Measurements from ENCODE around the gene ZFC3H1. TPM values are rescaled to one million over a fixed set of nuclear protein-coding genes. Genes with fewer than 3 reads are reported as not detected.
A peak's percentile ranks its signal among the peaks of the same experiment; 100 is the strongest.

The ZFC3H1 gene
- total RNA-seq, 2 experiments from 2014 or later = 31.1 to 66.8 TPM

DNA sequence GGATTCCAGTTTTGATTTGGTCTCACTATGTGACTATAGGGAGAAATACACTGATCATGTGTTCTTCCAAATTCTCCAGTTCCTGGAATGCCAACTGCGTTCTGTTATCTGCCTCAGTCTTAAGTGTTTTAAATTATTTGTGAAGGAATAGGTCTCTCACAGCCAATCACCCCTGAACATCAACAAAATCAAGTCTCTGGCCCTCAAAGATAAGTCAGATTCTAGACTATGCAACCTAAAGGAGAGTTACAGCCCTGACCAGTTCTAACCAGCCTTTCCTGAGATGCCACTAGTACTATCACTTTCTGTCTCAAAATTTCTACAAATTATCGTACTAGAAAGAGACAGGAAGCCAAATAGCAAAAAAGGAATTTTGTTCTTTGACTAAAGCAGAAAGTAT, 22.3 kb downstream of the ZFC3H1 start:
- no peaks in the 10 kb centered on the region for H3K4me1 ChIP-seq (ENCODE audit: insufficient read depth, low read length, poor library complexity, severe bottlenecking)
- CTCF ChIA-PET (ENCODE audit: unreplicated experiment) = no interaction called here
- BruUV-seq (replicated peaks) = no TSS peak
- no peak overlapping the region for H3K4me2 ChIP-seq (ENCODE audit: low read length)
- no peaks in the 10 kb centered on the region for H3K9me2 ChIP-seq (ENCODE audit: insufficient read depth, low read length)
- H3K4me3 ChIP-seq (ENCODE audit: low read depth, low read length, poor library complexity, severe bottlenecking) = no peak overlapping the region
- peaks cover 95% of the 10 kb centered on the region for H3K36me3 ChIP-seq (ENCODE audit: insufficient read depth, low read length)
- POLR2A ChIA-PET = no interaction called here
- DNase-seq (ENCODE audit: low spot score) = no peak
- no peak overlapping the region for H2AFZ ChIP-seq (ENCODE audit: low read length)
- H3K9me3 ChIP-seq (ENCODE audit: low read length) = no peaks in the 10 kb centered on the region
- intact Hi-C loops (cut with micrococcal nuclease; ENCODE audit: unreplicated experiment) = no loop called here
- 0 out of 2 replicates have a peak, but pooled peaks cover 6% of the 10 kb centered on the region for H4K20me1 ChIP-seq (ENCODE audit: insufficient read depth, low read length)
- no peak for TF ChIP-seq CTCF (conservative IDR thresholded peaks at IDR 0.05; ENCODE audit: low read length)
- no peak for TF ChIP-seq EZH2phosphoT487 (IDR thresholded peaks at IDR 0.05; ENCODE audit: borderline replicate concordance, low read depth, low read length)
- H3K27ac ChIP-seq (ENCODE audit: low read depth, low read length, poor library complexity, severe bottlenecking) = no peak overlapping the region
- peaks cover 13% of the 10 kb centered on the region; the same call in 1 of the 2 replicates for H3K79me2 ChIP-seq (ENCODE audit: insufficient read depth, low read depth, low read length)

DNA sequence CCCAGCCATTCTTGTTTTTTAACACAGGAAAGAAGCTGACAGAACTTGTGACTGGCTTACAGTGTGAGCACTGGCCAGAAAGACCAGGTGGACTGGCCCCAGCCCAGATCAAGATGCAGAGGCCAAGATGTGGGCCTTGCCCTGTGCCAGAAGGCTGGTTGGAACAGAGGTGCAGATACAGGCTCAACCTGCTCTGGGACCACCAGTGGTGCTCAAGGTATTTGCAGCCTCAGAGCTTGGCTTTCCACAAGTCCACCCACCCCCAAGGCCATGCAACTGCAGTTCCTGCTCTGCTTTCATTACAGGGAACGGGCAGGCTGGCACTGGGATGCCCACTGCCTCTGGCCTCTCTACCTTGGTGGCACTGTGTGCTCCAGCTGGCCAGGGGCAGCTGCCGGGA, 23.3 kb downstream of the ZFC3H1 start:
- ChIA-PET POLR2A (no interaction called here), CTCF (ENCODE audit: unreplicated experiment) (no interaction called here)
- no peak for DNase-seq (ENCODE audit: low spot score)
- peaks cover 11% of the 10 kb centered on the region; the same call in 1 of the 2 replicates for H3K79me2 ChIP-seq (ENCODE audit: insufficient read depth, low read depth, low read length)
- H3K27ac ChIP-seq (ENCODE audit: low read depth, low read length, poor library complexity, severe bottlenecking) = no peak overlapping the region
- 0 out of 2 replicates have a peak, but pooled peaks cover 7% of the 10 kb centered on the region for H4K20me1 ChIP-seq (ENCODE audit: insufficient read depth, low read length)
- no peaks in the 10 kb centered on the region for H3K9me2 ChIP-seq (ENCODE audit: insufficient read depth, low read length)
- H3K4me2 ChIP-seq (ENCODE audit: low read length) = no peak overlapping the region
- no peaks in the 10 kb centered on the region for H3K9me3 ChIP-seq (ENCODE audit: low read length)
- BruUV-seq (replicated peaks) = no TSS peak
- peaks cover 95% of the 10 kb centered on the region for H3K36me3 ChIP-seq (ENCODE audit: insufficient read depth, low read length)
- H3K4me1 ChIP-seq (ENCODE audit: insufficient read depth, low read length, poor library complexity, severe bottlenecking) = no peaks in the 10 kb centered on the region
- TF ChIP-seq CTCF (conservative IDR thresholded peaks at IDR 0.05; ENCODE audit: low read length) = no peak
- TF ChIP-seq EZH2phosphoT487 (IDR thresholded peaks at IDR 0.05; ENCODE audit: borderline replicate concordance, low read depth, low read length) = no peak
- H3K4me3 ChIP-seq (ENCODE audit: low read depth, low read length, poor library complexity, severe bottlenecking) = no peak overlapping the region
- intact Hi-C loops (cut with micrococcal nuclease; ENCODE audit: unreplicated experiment) = no loop called here
- no peak overlapping the region for H2AFZ ChIP-seq (ENCODE audit: low read length)

DNA sequence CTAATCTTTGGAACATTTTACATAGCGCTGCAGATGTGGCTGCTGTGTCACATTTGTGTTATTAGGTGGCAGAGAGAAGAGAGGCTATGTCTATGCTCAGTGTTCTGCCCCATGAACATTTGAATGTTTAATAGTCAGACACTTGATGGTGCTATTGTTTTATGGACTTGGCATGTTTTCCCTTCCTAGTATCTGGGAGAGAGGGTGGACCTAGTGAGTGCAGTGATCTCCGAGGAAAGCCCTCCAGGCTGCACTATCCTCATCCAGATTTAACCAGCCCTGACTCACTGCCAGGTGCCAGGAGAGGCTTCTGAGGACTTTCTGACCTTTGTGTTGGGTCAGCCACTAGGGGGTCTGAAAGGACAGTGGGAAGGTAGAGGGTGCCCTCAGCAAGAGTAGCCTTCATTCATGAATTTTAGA, 24.3 kb downstream of the ZFC3H1 start:
- DNase-seq (ENCODE audit: low spot score) = peak; percentile 31
- H3K4me2 ChIP-seq (ENCODE audit: low read length) = no peak overlapping the region
- no peak overlapping the region for H3K4me3 ChIP-seq (ENCODE audit: low read depth, low read length, poor library complexity, severe bottlenecking)
- POLR2A ChIA-PET = interaction anchor here (0.7 kb wide), 1 partner anchor 38 kb away, joined by 3 read pairs; no protein-coding TSS in a partner anchor
- H3K79me2 ChIP-seq (ENCODE audit: insufficient read depth, low read depth, low read length) = peaks cover 11% of the 10 kb centered on the region; the same call in 1 of the 2 replicates
- H4K20me1 ChIP-seq (ENCODE audit: insufficient read depth, low read length) = 0 out of 2 replicates have a peak, but pooled peaks cover 7% of the 10 kb centered on the region
- no peak overlapping the region for H2AFZ ChIP-seq (ENCODE audit: low read length)
- no TSS peak for BruUV-seq (replicated peaks)
- H3K36me3 ChIP-seq (ENCODE audit: insufficient read depth, low read length) = peaks cover 95% of the 10 kb centered on the region
- CTCF ChIA-PET (ENCODE audit: unreplicated experiment) = no interaction called here
- TF ChIP-seq EZH2phosphoT487 (IDR thresholded peaks at IDR 0.05; ENCODE audit: borderline replicate concordance, low read depth, low read length) = no peak
- peak; percentile 73 for TF ChIP-seq CTCF (conservative IDR thresholded peaks at IDR 0.05; ENCODE audit: low read length)
- no peak overlapping the region for H3K27ac ChIP-seq (ENCODE audit: low read depth, low read length, poor library complexity, severe bottlenecking)
- intact Hi-C loops (cut with micrococcal nuclease; ENCODE audit: unreplicated experiment) = loop anchor here (1.0 to 2.0 kb wide), 2 partner anchors 55 to 108 kb away; no protein-coding TSS in a partner anchor
- H3K9me2 ChIP-seq (ENCODE audit: insufficient read depth, low read length) = no peaks in the 10 kb centered on the region
- H3K4me1 ChIP-seq (ENCODE audit: insufficient read depth, low read length, poor library complexity, severe bottlenecking) = no peaks in the 10 kb centered on the region
- H3K9me3 ChIP-seq (ENCODE audit: low read length) = no peaks in the 10 kb centered on the region

Measured in OCI-LY7 (cell line).